ENCODE data around the gene TGIF2.

TGIF2 gene

DNA sequence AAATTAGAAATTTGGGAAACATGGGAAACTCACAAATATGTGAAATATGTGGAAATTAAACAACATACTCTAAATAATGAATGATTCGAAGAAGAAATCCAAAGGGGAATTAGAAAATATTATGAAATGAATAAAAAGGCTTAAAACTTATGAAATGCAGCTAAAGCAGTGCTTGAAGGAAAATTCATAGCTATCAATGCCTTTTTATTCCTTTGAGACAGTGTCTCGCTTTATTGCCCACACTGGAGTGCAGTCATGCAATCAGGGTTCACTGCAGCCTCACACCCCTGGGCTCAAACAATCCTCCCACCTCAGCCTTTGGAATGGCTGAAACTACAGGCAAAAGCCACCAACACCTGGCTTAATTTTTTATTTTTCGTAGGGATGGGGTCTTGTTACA, 7.9 kb upstream of the TGIF2 start:
- H3K9me3 ChIP-seq (ENCODE audit: control insufficient read depth, insufficient read depth, low read depth, low read length): no peaks in the 10 kb centered on the region
- H3K4me1 ChIP-seq (ENCODE audit: control insufficient read depth, insufficient read depth, low read length): no peaks in the 10 kb centered on the region
- H3K36me3 ChIP-seq (ENCODE audit: control insufficient read depth in 2 of 2, insufficient read depth in 1 of 2, low read length in 2 of 2): no peaks in the 10 kb centered on the region
- no peak overlapping the region for H3K4me3 ChIP-seq (ENCODE audit: low read depth, low read length)
- no peak for TF ChIP-seq BCL11A (tag by site-specific recombination; IDR thresholded peaks at IDR 0.05; ENCODE audit: low read depth)
- TF ChIP-seq ZBTB48 (tag by site-specific recombination; IDR thresholded peaks at IDR 0.05): no peak
- TF ChIP-seq SCRT1 (tag by site-specific recombination; IDR thresholded peaks at IDR 0.05; ENCODE audit: borderline replicate concordance): no peak
- TF ChIP-seq, protein P1, sequence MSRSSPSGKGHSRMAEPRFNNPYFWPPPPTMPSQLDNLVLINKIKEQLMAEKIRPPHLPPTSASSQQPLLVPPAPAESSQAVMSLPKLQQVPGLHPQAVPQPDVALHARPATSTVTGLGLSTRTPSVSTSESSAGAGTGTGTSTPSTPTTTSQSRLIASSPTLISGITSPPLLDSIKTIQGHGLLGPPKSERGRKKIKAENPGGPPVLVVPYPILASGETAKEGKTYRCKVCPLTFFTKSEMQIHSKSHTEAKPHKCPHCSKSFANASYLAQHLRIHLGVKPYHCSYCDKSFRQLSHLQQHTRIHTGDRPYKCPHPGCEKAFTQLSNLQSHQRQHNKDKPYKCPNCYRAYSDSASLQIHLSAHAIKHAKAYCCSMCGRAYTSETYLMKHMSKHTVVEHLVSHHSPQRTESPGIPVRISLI (tag by site-specific recombination; IDR thresholded peaks at IDR 0.05): no peak
- no peak for TF ChIP-seq ZNF214 (tag by site-specific recombination; IDR thresholded peaks at IDR 0.05; ENCODE audit: borderline replicate concordance)
- TF ChIP-seq ZNF548 (tag by site-specific recombination; IDR thresholded peaks at IDR 0.05): no peak
- TF ChIP-seq WT1 (tag by site-specific recombination; IDR thresholded peaks at IDR 0.05): no peak
- TF ChIP-seq, protein P2, sequence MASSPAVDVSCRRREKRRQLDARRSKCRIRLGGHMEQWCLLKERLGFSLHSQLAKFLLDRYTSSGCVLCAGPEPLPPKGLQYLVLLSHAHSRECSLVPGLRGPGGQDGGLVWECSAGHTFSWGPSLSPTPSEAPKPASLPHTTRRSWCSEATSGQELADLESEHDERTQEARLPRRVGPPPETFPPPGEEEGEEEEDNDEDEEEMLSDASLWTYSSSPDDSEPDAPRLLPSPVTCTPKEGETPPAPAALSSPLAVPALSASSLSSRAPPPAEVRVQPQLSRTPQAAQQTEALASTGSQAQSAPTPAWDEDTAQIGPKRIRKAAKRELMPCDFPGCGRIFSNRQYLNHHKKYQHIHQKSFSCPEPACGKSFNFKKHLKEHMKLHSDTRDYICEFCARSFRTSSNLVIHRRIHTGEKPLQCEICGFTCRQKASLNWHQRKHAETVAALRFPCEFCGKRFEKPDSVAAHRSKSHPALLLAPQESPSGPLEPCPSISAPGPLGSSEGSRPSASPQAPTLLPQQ (tag by site-specific recombination; IDR thresholded peaks at IDR 0.05): no peak
- TF ChIP-seq OVOL3 (tag by site-specific recombination; IDR thresholded peaks at IDR 0.05): no peak
- no peak for TF ChIP-seq ZNF404 (tag by site-specific recombination; IDR thresholded peaks at IDR 0.05)
- TF ChIP-seq ZNF558 (tag by site-specific recombination; IDR thresholded peaks at IDR 0.05): no peak
- H3K27ac ChIP-seq (ENCODE audit: extremely low read depth, low read depth, low read length): no peak overlapping the region
- ChIA-PET CTCF (no interaction called here), POLR2A (no interaction called here)

DNA sequence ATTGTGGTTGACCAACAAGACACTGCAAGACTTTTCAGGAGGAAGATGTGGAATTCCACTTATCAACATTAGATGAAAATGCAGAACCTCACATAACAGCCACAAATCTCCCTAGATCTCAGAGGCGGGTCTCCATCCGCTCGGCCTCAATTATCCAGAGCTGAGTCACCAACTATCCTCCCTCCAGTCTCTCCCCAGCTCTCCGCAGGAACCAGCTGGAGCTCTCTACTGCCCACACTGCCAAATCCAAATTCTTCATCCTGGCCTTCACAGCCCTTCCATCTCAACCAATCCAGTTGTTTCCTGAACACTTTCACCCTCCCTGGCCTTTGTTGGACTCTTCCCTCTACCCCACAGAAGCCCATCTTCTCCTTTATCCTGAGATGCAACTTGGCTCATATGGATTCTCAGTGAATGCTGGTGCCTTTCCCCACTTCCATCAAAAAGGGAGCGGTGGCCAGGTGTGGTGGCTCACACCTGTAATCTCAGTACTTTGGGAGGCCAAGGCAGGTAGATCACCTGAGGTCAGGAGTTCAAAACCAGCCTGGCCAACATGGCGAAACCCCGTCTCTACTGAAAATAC, 3.5 kb upstream of the TGIF2 start:
- POLR2A ChIA-PET: no interaction called here
- TF ChIP-seq PRDM1 (tag by site-specific recombination; IDR thresholded peaks at IDR 0.05) (peak; percentile 23; the same call in 1 of the 2 replicates), BCL11B (tag by site-specific recombination; IDR thresholded peaks at IDR 0.05; ENCODE audit: low read depth) (no peak), SALL2 (tag by site-specific recombination; IDR thresholded peaks at IDR 0.05; ENCODE audit: borderline replicate concordance) (no peak), WT1 (tag by site-specific recombination; IDR thresholded peaks at IDR 0.05) (peak; percentile 37; the same call in 1 of the 2 replicates), ZIC2 (tag by site-specific recombination; IDR thresholded peaks at IDR 0.05) (peak; percentile 60), ZNF324 (tag by site-specific recombination; IDR thresholded peaks at IDR 0.05) (no peak), ZEB2 (tag by site-specific recombination; IDR thresholded peaks at IDR 0.05) (peak; percentile 69), EGR2 (tag by site-specific recombination; IDR thresholded peaks at IDR 0.05; ENCODE audit: low read depth) (peak; percentile 27; the same call in 1 of the 2 replicates), SP7 (tag by site-specific recombination; IDR thresholded peaks at IDR 0.05) (peak; percentile 44; the same call in 1 of the 2 replicates), ZFHX2 (tag by site-specific recombination; conservative IDR thresholded peaks at IDR 0.05) (peak; percentile 58)
- TF ChIP-seq, protein P3, sequence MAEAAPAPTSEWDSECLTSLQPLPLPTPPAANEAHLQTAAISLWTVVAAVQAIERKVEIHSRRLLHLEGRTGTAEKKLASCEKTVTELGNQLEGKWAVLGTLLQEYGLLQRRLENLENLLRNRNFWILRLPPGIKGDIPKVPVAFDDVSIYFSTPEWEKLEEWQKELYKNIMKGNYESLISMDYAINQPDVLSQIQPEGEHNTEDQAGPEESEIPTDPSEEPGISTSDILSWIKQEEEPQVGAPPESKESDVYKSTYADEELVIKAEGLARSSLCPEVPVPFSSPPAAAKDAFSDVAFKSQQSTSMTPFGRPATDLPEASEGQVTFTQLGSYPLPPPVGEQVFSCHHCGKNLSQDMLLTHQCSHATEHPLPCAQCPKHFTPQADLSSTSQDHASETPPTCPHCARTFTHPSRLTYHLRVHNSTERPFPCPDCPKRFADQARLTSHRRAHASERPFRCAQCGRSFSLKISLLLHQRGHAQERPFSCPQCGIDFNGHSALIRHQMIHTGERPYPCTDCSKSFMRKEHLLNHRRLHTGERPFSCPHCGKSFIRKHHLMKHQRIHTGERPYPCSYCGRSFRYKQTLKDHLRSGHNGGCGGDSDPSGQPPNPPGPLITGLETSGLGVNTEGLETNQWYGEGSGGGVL (tag by site-specific recombination; IDR thresholded peaks at IDR 0.05): peak; percentile 10; the same call in 1 of the 2 replicates
- TF ChIP-seq, protein P4, sequence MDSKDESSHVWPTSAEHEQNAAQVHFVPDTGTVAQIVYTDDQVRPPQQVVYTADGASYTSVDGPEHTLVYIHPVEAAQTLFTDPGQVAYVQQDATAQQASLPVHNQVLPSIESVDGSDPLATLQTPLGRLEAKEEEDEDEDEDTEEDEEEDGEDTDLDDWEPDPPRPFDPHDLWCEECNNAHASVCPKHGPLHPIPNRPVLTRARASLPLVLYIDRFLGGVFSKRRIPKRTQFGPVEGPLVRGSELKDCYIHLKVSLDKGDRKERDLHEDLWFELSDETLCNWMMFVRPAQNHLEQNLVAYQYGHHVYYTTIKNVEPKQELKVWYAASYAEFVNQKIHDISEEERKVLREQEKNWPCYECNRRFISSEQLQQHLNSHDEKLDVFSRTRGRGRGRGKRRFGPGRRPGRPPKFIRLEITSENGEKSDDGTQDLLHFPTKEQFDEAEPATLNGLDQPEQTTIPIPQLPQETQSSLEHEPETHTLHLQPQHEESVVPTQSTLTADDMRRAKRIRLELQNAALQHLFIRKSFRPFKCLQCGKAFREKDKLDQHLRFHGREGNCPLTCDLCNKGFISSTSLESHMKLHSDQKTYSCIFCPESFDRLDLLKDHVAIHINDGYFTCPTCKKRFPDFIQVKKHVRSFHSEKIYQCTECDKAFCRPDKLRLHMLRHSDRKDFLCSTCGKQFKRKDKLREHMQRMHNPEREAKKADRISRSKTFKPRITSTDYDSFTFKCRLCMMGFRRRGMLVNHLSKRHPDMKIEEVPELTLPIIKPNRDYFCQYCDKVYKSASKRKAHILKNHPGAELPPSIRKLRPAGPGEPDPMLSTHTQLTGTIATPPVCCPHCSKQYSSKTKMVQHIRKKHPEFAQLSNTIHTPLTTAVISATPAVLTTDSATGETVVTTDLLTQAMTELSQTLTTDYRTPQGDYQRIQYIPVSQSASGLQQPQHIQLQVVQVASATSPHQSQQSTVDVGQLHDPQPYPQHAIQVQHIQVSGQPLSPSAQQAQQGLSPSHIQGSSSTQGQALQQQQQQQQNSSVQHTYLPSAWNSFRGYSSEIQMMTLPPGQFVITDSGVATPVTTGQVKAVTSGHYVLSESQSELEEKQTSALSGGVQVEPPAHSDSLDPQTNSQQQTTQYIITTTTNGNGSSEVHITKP (tag by site-specific recombination; IDR thresholded peaks at IDR 0.05): peak; percentile 45
- TF ChIP-seq, protein P5, sequence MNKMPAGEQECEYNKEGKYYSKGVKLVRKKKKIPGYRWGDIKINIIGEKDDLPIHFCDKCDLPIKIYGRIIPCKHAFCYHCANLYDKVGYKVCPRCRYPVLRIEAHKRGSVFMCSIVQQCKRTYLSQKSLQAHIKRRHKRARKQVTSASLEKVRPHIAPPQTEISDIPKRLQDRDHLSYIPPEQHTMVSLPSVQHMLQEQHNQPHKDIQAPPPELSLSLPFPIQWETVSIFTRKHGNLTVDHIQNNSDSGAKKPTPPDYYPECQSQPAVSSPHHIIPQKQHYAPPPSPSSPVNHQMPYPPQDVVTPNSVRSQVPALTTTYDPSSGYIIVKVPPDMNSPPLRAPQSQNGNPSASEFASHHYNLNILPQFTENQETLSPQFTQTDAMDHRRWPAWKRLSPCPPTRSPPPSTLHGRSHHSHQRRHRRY (tag by site-specific recombination; IDR thresholded peaks at IDR 0.05): no peak
- no peaks in the 10 kb centered on the region for H3K4me1 ChIP-seq (ENCODE audit: control insufficient read depth, insufficient read depth, low read length)
- CTCF ChIA-PET: interaction anchor here (4.4 kb wide), 1 partner anchor 36 kb away, joined by 18 read pairs; the partner anchor contains the start of gene RAB5IF
- no peaks in the 10 kb centered on the region for H3K9me3 ChIP-seq (ENCODE audit: control insufficient read depth, insufficient read depth, low read depth, low read length)
- no peak overlapping the region for H3K27ac ChIP-seq (ENCODE audit: extremely low read depth, low read depth, low read length)
- no peak overlapping the region for H3K4me3 ChIP-seq (ENCODE audit: low read depth, low read length)
- no peaks in the 10 kb centered on the region for H3K36me3 ChIP-seq (ENCODE audit: control insufficient read depth in 2 of 2, insufficient read depth in 1 of 2, low read length in 2 of 2)
